HEK293 (cell line): ENCODE results near the gene SPRY4.

Source experiments
- AEBP2 ChIP-seq: fragments of 450-650 bp; formaldehyde crosslinking; IDR thresholded peaks from 2 replicates; pipeline ENCODE4 v1.5.1; 2016; ENCODE audit warnings: missing biosample characterization, missing genetic modification characterization, borderline replicate concordance
- GLI2 ChIP-seq: fragments of 450-650 bp; formaldehyde crosslinking; IDR thresholded peaks from 2 replicates; pipeline ENCODE4; 2017; ENCODE audit warnings: missing biosample characterization, missing genetic modification characterization, low read depth, borderline replicate concordance
- GLIS2 ChIP-seq: fragments of 450-650 bp; formaldehyde crosslinking; IDR thresholded peaks from 2 replicates; pipeline ENCODE4 v1.5.1; 2016; ENCODE audit warnings: missing biosample characterization, missing genetic modification characterization
- OSR2 ChIP-seq: fragments of 450-650 bp; formaldehyde crosslinking; IDR thresholded peaks from 2 replicates; pipeline ENCODE4 v1.5.1; 2016; ENCODE audit warnings: missing biosample characterization, missing genetic modification characterization
- OVOL3 ChIP-seq: fragments of 450-650 bp; formaldehyde crosslinking; IDR thresholded peaks from 2 replicates; pipeline ENCODE4 v1.5.1; 2016; ENCODE audit warnings: missing biosample characterization, missing genetic modification characterization
- PRDM1 ChIP-seq: fragments of 450-650 bp; formaldehyde crosslinking; IDR thresholded peaks from 2 replicates; pipeline ENCODE4; 2016; ENCODE audit warnings: missing biosample characterization, missing genetic modification characterization
- SETDB1 ChIP-seq: IDR thresholded peaks from one replicate; pipeline ENCODE4 v1.6.1; 2017; ENCODE audit warnings: mild to moderate bottlenecking, low read length, moderate library complexity, mixed read lengths; ENCODE audit not compliant: insufficient read length
- SP7 ChIP-seq: fragments of 450-650 bp; formaldehyde crosslinking; IDR thresholded peaks from 2 replicates; pipeline ENCODE4 v1.5.1; 2016; ENCODE audit warnings: missing biosample characterization, missing genetic modification characterization
- WT1 ChIP-seq: fragments of 450-650 bp; formaldehyde crosslinking; IDR thresholded peaks from 2 replicates; pipeline ENCODE4 v1.5.1; 2016; ENCODE audit warnings: missing biosample characterization, missing genetic modification characterization
- YY2 ChIP-seq: fragments of 450-650 bp; formaldehyde crosslinking; IDR thresholded peaks from 2 replicates; pipeline ENCODE4 v1.5.1; 2016; ENCODE audit warnings: missing biosample characterization, missing genetic modification characterization
- ZBTB10 ChIP-seq: fragments of 450-650 bp; formaldehyde crosslinking; IDR thresholded peaks from 2 replicates; pipeline ENCODE4 v1.5.1; 2016; ENCODE audit warnings: missing biosample characterization, missing genetic modification characterization
- ZBTB21 ChIP-seq: fragments of 450-650 bp; formaldehyde crosslinking; IDR thresholded peaks from 2 replicates; pipeline ENCODE4 v1.5.1; 2017; ENCODE audit warnings: missing biosample characterization, missing genetic modification characterization
- ZFHX2 ChIP-seq: fragments of 450-650 bp; formaldehyde crosslinking; conservative IDR thresholded peaks from 2 replicates; pipeline ENCODE4 v1.5.1; 2016; ENCODE audit warnings: missing biosample characterization, missing genetic modification characterization
- ZFP3 ChIP-seq: fragments of 450-650 bp; formaldehyde crosslinking; IDR thresholded peaks from 2 replicates; pipeline ENCODE4 v1.5.1; 2016; ENCODE audit warnings: low read depth, missing biosample characterization, missing genetic modification characterization
- ZNF148 ChIP-seq: fragments of 450-650 bp; formaldehyde crosslinking; IDR thresholded peaks from 2 replicates; pipeline ENCODE4 v1.5.0; 2017; ENCODE audit warnings: missing biosample characterization, missing genetic modification characterization, borderline replicate concordance
- ZNF157 ChIP-seq: fragments of 450-650 bp; formaldehyde crosslinking; IDR thresholded peaks from 2 replicates; pipeline ENCODE4 v1.5.1; 2016; ENCODE audit warnings: missing biosample characterization, missing genetic modification characterization
- ZNF19 ChIP-seq: fragments of 450-650 bp; formaldehyde crosslinking; IDR thresholded peaks from 2 replicates; pipeline ENCODE4; 2016; ENCODE audit warnings: missing biosample characterization, missing genetic modification characterization, low read depth
- ZNF24 ChIP-seq: fragments of 450-650 bp; formaldehyde crosslinking; IDR thresholded peaks from 2 replicates; pipeline ENCODE4 v1.5.1; 2016; ENCODE audit warnings: missing biosample characterization, missing genetic modification characterization
- ZNF266 ChIP-seq: fragments of 450-650 bp; formaldehyde crosslinking; IDR thresholded peaks from 2 replicates; pipeline ENCODE4 v1.5.1; 2016; ENCODE audit warnings: missing biosample characterization, missing genetic modification characterization, low read depth
- ZNF391 ChIP-seq: fragments of 450-650 bp; formaldehyde crosslinking; IDR thresholded peaks from 2 replicates; pipeline ENCODE4 v1.5.1; 2016; ENCODE audit warnings: low read depth, missing biosample characterization, missing genetic modification characterization, borderline replicate concordance
- ZNF426 ChIP-seq: fragments of 450-650 bp; formaldehyde crosslinking; IDR thresholded peaks from 2 replicates; pipeline ENCODE4 v1.5.1; 2017; ENCODE audit warnings: missing biosample characterization, missing genetic modification characterization, mild to moderate bottlenecking, inconsistent platforms, moderate library complexity
- ZNF488 ChIP-seq: fragments of 450-650 bp; formaldehyde crosslinking; IDR thresholded peaks from 2 replicates; pipeline ENCODE4 v1.5.1; 2016; ENCODE audit warnings: missing biosample characterization, missing genetic modification characterization
- ZNF521 ChIP-seq: fragments of 450-650 bp; formaldehyde crosslinking; IDR thresholded peaks from 2 replicates; pipeline ENCODE4 v1.5.1; 2017; ENCODE audit warnings: missing biosample characterization, mild to moderate bottlenecking, missing genetic modification characterization
- ZNF571 ChIP-seq: fragments of 450-650 bp; formaldehyde crosslinking; IDR thresholded peaks from 2 replicates; pipeline ENCODE4 v1.5.0; 2017; ENCODE audit warnings: missing biosample characterization, missing genetic modification characterization
- ZNF600 ChIP-seq: fragments of 450-650 bp; formaldehyde crosslinking; IDR thresholded peaks from 2 replicates; pipeline ENCODE4 v1.5.1; 2016; ENCODE audit warnings: missing biosample characterization, missing genetic modification characterization
- ZNF654 ChIP-seq: fragments of 450-650 bp; formaldehyde crosslinking; IDR thresholded peaks from 2 replicates; pipeline ENCODE4 v1.5.1; 2016; ENCODE audit warnings: low read depth, missing biosample characterization, missing genetic modification characterization
- ZNF658 ChIP-seq: fragments of 450-650 bp; formaldehyde crosslinking; IDR thresholded peaks from 2 replicates; pipeline ENCODE4; 2016; ENCODE audit warnings: missing biosample characterization, missing genetic modification characterization
- ZNF660 ChIP-seq: fragments of 450-650 bp; IDR thresholded peaks from 2 replicates; pipeline ENCODE4 v1.5.1; 2018; ENCODE audit warnings: missing biosample characterization, mild to moderate bottlenecking, missing genetic modification characterization
- ZNF664 ChIP-seq: fragments of 450-650 bp; formaldehyde crosslinking; IDR thresholded peaks from 2 replicates; pipeline ENCODE4 v1.5.1; 2016; ENCODE audit warnings: missing biosample characterization, missing genetic modification characterization
- ZNF670 ChIP-seq: fragments of 450-650 bp; formaldehyde crosslinking; IDR thresholded peaks from 2 replicates; pipeline ENCODE4 v1.5.1; 2016; ENCODE audit warnings: missing biosample characterization, missing genetic modification characterization, low read depth
- ZNF76 ChIP-seq: fragments of 450-650 bp; formaldehyde crosslinking; IDR thresholded peaks from 2 replicates; pipeline ENCODE4; 2016; ENCODE audit warnings: low read depth, missing biosample characterization, missing genetic modification characterization, borderline replicate concordance
- ZNF837 ChIP-seq: fragments of 450-650 bp; formaldehyde crosslinking; IDR thresholded peaks from 2 replicates; pipeline ENCODE4 v1.5.1; 2016; ENCODE audit warnings: missing biosample characterization, missing genetic modification characterization
- ZSCAN18 ChIP-seq: fragments of 450-650 bp; formaldehyde crosslinking; IDR thresholded peaks from 2 replicates; pipeline ENCODE4 v1.5.1; 2016; ENCODE audit warnings: missing biosample characterization, missing genetic modification characterization
- ZXDB ChIP-seq: fragments of 450-650 bp; formaldehyde crosslinking; IDR thresholded peaks from 2 replicates; pipeline ENCODE4 v1.5.1; 2016; ENCODE audit warnings: missing biosample characterization, missing genetic modification characterization

The SPRY4 gene

GRCh38 chr5:142316051-142316450 lies 8.8 kb downstream of the SPRY4 start (continued):
- TF ChIP-seq ZNF148 = no peak
- no peak for TF ChIP-seq OVOL3 (tag by site-specific recombination)
- TF ChIP-seq ZNF426 (tag by site-specific recombination) = no peak
- TF ChIP-seq ZSCAN18 (tag by site-specific recombination) = no peak
- TF ChIP-seq ZNF521 = no peak
- TF ChIP-seq ZNF266 (tag by site-specific recombination) = no peak
- TF ChIP-seq ZNF658 = no peak
- TF ChIP-seq ZNF664 (tag by site-specific recombination) = no peak
- no peak for TF ChIP-seq ZNF391 (tag by site-specific recombination)
- peak; percentile 33; the same call in 1 of the 2 replicates for TF ChIP-seq PRDM1 (tag by site-specific recombination)
- TF ChIP-seq ZNF157 = no peak
- TF ChIP-seq ZNF19 (tag by site-specific recombination) = no peak
- no peak for TF ChIP-seq GLIS2 (tag by site-specific recombination)
- no peak for TF ChIP-seq ZNF571
- 0 out of 2 replicates have a peak, but pooled peaks have one; percentile 27 for TF ChIP-seq SP7 (tag by site-specific recombination)
- TF ChIP-seq ZNF837 (tag by site-specific recombination) = no peak
- TF ChIP-seq ZFP3 (tag by site-specific recombination) = no peak
- peak; percentile 84 for TF ChIP-seq OSR2
- TF ChIP-seq SETDB1 = no peak
- TF ChIP-seq ZNF670 (tag by site-specific recombination) = no peak
- no peak for TF ChIP-seq YY2
- TF ChIP-seq ZFHX2 = no peak
- TF ChIP-seq ZNF600 = no peak
- TF ChIP-seq WT1 (tag by site-specific recombination) = no peak
- no peak for TF ChIP-seq AEBP2 (tag by site-specific recombination)
- no peak for TF ChIP-seq ZNF654 (tag by site-specific recombination)
- no peak for TF ChIP-seq GLI2 (tag by site-specific recombination)
- TF ChIP-seq ZNF488 = no peak
- no peak for TF ChIP-seq ZBTB21
- TF ChIP-seq ZXDB = no peak
- TF ChIP-seq ZNF76 = no peak
- no peak for TF ChIP-seq ZBTB10 (tag by site-specific recombination)
- no peak for TF ChIP-seq ZNF24
- peak; percentile 98 for TF ChIP-seq ZNF660 (tag by site-specific recombination)
